Right atrium auricular region (tissue), 2 donors: ENCODE measurements around the gene NOL6. TPM values are rescaled to one million over a fixed set of nuclear protein-coding genes. Genes with fewer than 3 reads are reported as not detected.
"Not testable (repeated sequence)": the region's sequence is repeated elsewhere in the genome, so short reads cannot be mapped to it uniquely, and the experiment has no call there.

Source experiments
- DNase-seq: peaks from one replicate; pipeline ENCODE4 v3.0.0-alpha.2; 2019; ENCODE audit warnings: low spot score
- H3K27ac ChIP-seq, 2 donors: fragments of 200-600 bp; sonication (generic); 1 replicate in 1 of 2; 2 replicates in 1 of 2; pipeline ENCODE4 v1.5.1; 2016 to 2019
- H3K27me3 ChIP-seq, 2 donors: fragments of 200-600 bp; sonication (generic); one replicate each; pipeline versions ENCODE4 v1.5.1 to v1.6.0; 2017 to 2019
- H3K36me3 ChIP-seq: fragments of 200-600 bp; sonication (generic); one replicate; pipeline ENCODE4 v1.5.1; 2016
- H3K4me1 ChIP-seq, 2 donors: fragments of 200-600 bp; sonication (generic); one replicate each; pipeline versions ENCODE4 v1.5.1 to v1.6.0; 2017 to 2019
- H3K4me3 ChIP-seq, 2 donors: fragments of 200-600 bp; sonication (generic); 1 replicate in 1 of 2; 2 replicates in 1 of 2; pipeline ENCODE4 v1.5.1; 2017 to 2019; ENCODE audit warnings: mild to moderate bottlenecking in 1 of 2, moderate library complexity in 1 of 2
- H3K9me3 ChIP-seq, 2 donors: fragments of 200-600 bp; sonication (generic); one replicate each; pipeline ENCODE4 v1.5.1; 2019
- total RNA-seq, 2 donors: library from RNA; depleted of rRNA; stranded (reverse); fragments of >200 nt; gene quantifications; one replicate each; pipeline ENCODE4 v1.1.0, GENCODE V29; 2016
- TF ChIP-seq, protein P1 (sequence below), 2 donors: fragments of 200-600 bp; sonication (generic); IDR thresholded peaks; one replicate each; pipeline ENCODE4 v1.5.1; 2019; ENCODE audit warnings: antibody characterized with exemption in 2 of 2

The NOL6 gene
- total RNA-seq, 2 donors from 2014 or later: 12.5 to 16.1 TPM

GRCh38 chr9:33463151-33463550 is 10.6 kb downstream of the NOL6 start:
- H3K27me3 ChIP-seq: no peaks in the 10 kb centered on the region
- no peak overlapping the region for H3K4me3 ChIP-seq
- TF ChIP-seq, protein P1, sequence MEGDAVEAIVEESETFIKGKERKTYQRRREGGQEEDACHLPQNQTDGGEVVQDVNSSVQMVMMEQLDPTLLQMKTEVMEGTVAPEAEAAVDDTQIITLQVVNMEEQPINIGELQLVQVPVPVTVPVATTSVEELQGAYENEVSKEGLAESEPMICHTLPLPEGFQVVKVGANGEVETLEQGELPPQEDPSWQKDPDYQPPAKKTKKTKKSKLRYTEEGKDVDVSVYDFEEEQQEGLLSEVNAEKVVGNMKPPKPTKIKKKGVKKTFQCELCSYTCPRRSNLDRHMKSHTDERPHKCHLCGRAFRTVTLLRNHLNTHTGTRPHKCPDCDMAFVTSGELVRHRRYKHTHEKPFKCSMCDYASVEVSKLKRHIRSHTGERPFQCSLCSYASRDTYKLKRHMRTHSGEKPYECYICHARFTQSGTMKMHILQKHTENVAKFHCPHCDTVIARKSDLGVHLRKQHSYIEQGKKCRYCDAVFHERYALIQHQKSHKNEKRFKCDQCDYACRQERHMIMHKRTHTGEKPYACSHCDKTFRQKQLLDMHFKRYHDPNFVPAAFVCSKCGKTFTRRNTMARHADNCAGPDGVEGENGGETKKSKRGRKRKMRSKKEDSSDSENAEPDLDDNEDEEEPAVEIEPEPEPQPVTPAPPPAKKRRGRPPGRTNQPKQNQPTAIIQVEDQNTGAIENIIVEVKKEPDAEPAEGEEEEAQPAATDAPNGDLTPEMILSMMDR (IDR thresholded peaks at IDR 0.05): no peak
- peaks cover 67% of the 10 kb centered on the region for H3K36me3 ChIP-seq
- no peak overlapping the region for H3K27ac ChIP-seq
- no peaks in the 10 kb centered on the region for H3K9me3 ChIP-seq
- DNase-seq: no peak
- no peaks in the 10 kb centered on the region for H3K4me1 ChIP-seq

DNA sequence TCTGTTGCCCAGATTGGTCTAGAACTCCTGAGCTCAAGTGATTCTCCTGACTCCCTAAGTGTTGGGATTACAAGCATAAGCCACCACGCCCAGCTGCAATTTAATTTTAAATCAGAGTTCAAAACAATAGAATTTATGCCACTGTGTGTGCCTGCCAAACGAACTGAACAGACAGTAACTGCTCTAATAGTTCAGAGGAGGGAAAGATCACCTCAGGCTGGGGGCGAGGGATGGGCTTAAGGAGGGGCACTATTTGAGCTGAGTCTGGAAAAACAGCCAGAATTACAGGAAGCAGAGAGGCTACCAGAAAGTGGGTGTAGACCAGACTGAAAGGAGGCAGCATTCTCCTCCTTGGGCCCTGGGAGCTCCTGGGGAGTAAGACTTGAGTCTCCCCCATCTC is 12.2 kb downstream of the NOL6 start:
- Histone ChIP-seq H3K4me1 (no peaks in the 10 kb centered on the region), H3K9me3 (no peaks in the 10 kb centered on the region), H3K4me3 (no peak overlapping the region), H3K36me3 (peaks cover 50% of the 10 kb centered on the region), H3K27me3 (no peaks in the 10 kb centered on the region), H3K27ac (no peak overlapping the region)
- TF ChIP-seq, protein P1 (IDR thresholded peaks at IDR 0.05): no peak
- no peak for DNase-seq

DNA sequence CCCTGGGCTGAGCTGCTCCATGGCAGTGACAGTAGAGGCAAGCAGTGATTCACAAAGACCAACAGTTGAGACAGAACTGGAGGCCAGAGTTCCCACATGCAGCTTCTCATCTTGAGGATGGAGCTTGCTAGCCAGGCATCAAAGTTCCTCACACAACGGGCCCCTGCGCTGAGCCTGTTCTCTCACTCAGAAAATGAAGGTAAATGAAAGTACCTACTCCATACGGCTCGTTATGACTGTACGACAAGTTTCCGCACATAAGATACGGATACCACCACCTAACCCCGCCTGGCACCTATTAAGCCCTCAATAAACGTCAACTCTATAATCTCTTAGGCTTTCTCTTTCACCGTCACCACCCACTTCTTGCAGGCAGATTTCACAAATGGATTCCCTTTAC is 12.9 kb downstream of the NOL6 start:
- Histone ChIP-seq H3K4me3 (no peak overlapping the region), H3K4me1 (no peaks in the 10 kb centered on the region), H3K9me3 (no peaks in the 10 kb centered on the region), H3K27me3 (no peaks in the 10 kb centered on the region), H3K36me3 (peaks cover 44% of the 10 kb centered on the region), H3K27ac (no peak overlapping the region)
- TF ChIP-seq, protein P1 (IDR thresholded peaks at IDR 0.05): no peak
- no peak for DNase-seq

GRCh38 chr9:33459115-33459514 is 14.6 kb downstream of the NOL6 start:
- H3K27me3 ChIP-seq: no peaks in the 10 kb centered on the region
- no peak for DNase-seq
- H3K36me3 ChIP-seq: peaks cover 26% of the 10 kb centered on the region
- H3K9me3 ChIP-seq: no peaks in the 10 kb centered on the region
- H3K4me1 ChIP-seq: no peaks in the 10 kb centered on the region
- H3K27ac ChIP-seq: no peak overlapping the region
- H3K4me3 ChIP-seq: no peak overlapping the region
- TF ChIP-seq, protein P1 (IDR thresholded peaks at IDR 0.05): no peak

- Histone ChIP-seq H3K36me3 (peaks cover 20% of the 10 kb centered on the region), H3K4me1 (no peaks in the 10 kb centered on the region)
- TF ChIP-seq, protein P1 (IDR thresholded peaks at IDR 0.05): no peak
Observed at GRCh38 chr9:33458444-33458843, 15.3 kb downstream of the NOL6 start.

GRCh38 chr9:33455945-33456344 is 17.8 kb downstream of the NOL6 start:
- Histone ChIP-seq H3K4me1 (no peaks in the 10 kb centered on the region), H3K4me3 (no peak overlapping the region), H3K36me3 (no peaks in the 10 kb centered on the region), H3K27me3 (no peaks in the 10 kb centered on the region), H3K27ac (no peak overlapping the region), H3K9me3 (no peaks in the 10 kb centered on the region)
- TF ChIP-seq, protein P1 (IDR thresholded peaks at IDR 0.05): no peak
- no peak for DNase-seq

More at GRCh38 chr9:33458444-33458843, 15.3 kb downstream of the NOL6 start:
- Histone ChIP-seq H3K27me3 (no peaks in the 10 kb centered on the region), H3K4me3 (no peak overlapping the region), H3K27ac (no peak overlapping the region), H3K9me3 (no peaks in the 10 kb centered on the region)
- no peak for DNase-seq

- not testable (repeated sequence) for H3K9me3 ChIP-seq, DNase-seq, H3K4me1 ChIP-seq, H3K27ac ChIP-seq, H3K36me3 ChIP-seq, H3K27me3 ChIP-seq, H3K4me3 ChIP-seq
Observed at GRCh38 chr9:33455456-33455855, 18.3 kb downstream of the NOL6 start.

DNA sequence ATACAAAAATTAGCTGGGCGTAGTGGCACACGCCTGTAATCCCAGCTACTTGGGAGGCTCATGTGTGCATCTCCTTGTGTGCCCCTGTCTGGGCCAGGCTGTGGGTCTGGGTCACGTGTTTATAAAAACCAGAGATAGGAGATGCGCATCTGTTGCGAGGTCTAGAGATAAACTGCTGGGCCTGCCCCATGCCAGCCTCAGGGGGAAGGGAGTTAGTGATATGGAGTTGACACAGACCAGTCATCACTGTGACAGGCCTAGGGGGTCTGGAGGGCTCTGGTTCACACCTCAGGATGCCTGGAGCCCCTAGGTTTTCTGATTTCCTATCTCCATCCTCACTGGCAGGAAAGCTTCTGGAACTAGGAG is 19.1 kb downstream of the NOL6 start:
- H3K4me1 ChIP-seq, H3K36me3 ChIP-seq, H3K27ac ChIP-seq, H3K9me3 ChIP-seq, H3K27me3 ChIP-seq, H3K4me3 ChIP-seq, DNase-seq: not testable (repeated sequence)
